Hematopoietic multipotent progenitor cell (in vitro differentiated cells): ENCODE data around the gene DNAJC30. TPM values are rescaled to one million over a fixed set of nuclear protein-coding genes. Genes with fewer than 3 reads are reported as not detected.

Source experiments
- DNase-seq, 3 donors: peaks; one replicate each; pipeline ENCODE4 v3.0.0-alpha.2; 2011 to 2015; ENCODE audit warnings: low read depth in 2 of 3, low spot score in 2 of 3
- small RNA-seq: library from RNA; depleted of rRNA; stranded (forward); fragments of <200 nt; gene quantifications from one replicate; pipeline ENCODE3, GENCODE V24; 2012
- total RNA-seq: library from RNA; depleted of rRNA; stranded (reverse); fragments of >200 nt; gene quantifications from one replicate; pipeline ENCODE4 v1.2.3, GENCODE V29; 2012

DNAJC30 gene
- total RNA-seq, 1 donor = 4.8 TPM

- no peak for DNase-seq
Measured at GRCh38 chr7:73650524-73650923, 32.7 kb downstream of the DNAJC30 start.

- DNase-seq = no peak
Measured at GRCh38 chr7:73649576-73649975, 33.7 kb downstream of the DNAJC30 start.

DNA sequence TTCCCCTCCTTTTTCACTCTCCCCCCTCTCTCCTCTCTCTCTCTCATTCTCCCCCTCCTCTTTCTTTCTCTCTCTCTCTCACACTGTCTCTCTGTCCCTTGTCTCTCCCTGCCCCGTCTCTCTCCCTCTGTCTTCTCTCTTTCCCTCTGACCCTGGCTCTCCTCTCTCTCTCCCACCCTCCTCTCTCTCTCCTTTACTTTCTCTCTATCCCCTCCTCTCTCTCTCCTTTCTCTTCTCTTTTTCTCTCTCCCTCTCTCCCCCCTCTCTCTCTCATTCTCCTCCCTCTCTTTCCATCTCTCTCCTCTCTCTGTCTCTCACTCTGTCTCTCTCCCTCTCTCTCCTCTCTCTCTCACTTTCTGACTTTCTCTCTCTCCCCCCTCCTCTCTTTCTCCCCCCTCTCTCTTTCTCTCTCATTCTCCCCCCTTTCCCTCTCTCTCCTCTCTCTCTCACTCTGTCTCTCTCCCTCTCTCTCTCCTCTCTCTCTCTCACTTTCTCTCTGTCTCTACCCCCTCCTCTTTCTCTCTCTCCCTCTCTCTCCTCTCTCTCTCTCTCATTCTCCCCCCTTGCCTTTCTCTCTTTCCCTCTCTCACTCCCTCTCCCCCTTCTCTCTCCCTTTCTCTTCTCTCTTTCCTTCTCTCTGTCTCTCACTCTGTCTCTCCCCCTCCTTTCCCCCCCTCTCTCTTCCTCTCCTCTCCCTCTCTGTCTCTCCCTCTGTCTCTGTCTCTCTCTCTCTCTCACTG is 34.5 kb downstream of the DNAJC30 start:
- no peak for DNase-seq

DNA sequence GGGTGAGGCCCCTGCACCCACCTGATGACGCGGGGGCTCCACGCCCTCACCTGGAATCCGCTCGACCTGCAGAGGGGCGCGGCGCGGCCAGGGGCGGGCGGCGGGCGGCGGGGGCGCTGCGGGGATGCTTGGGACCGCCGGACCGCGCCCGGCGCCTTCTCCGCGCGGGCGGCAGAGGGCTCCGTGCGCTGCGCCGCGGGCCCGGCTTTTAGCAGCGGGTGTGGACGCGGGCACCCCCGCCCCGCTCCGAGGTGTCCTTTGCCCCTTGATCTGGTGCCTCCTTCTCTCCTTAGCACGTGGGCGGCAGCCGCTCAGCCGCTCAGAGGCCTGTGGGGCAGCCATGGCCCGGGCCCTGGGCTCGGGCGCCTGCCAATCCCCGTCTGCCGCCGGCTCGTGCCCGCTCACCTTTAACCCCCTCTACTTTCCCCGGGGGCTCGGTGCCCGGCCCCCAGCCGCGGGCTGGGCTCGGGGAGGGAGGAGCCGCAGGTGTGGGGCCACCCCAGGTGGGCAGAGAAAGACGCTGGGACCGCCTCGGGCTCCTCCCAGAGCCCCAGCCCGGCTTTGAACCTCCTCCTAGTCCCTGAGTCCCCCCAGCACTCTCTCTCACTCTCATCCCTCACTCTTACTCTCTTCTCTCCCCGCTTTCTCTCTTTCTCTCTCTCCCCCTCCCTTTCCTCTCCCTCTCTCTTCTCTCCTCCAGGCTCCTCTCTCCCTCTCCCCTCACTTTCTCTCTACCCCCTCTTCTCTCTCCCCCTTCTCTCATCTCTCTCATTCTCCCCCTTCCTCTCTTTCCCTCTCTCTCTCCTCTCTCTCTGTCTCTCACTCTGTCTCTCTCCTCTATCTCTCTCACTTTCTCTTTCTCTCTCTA is 35.3 kb downstream of the DNAJC30 start:
- DNase-seq = peak in 1 of 3 donors; percentile 25

GRCh38 chr7:73646785-73647724 is 36.2 kb downstream of the DNAJC30 start:
- no peak for DNase-seq

DNA sequence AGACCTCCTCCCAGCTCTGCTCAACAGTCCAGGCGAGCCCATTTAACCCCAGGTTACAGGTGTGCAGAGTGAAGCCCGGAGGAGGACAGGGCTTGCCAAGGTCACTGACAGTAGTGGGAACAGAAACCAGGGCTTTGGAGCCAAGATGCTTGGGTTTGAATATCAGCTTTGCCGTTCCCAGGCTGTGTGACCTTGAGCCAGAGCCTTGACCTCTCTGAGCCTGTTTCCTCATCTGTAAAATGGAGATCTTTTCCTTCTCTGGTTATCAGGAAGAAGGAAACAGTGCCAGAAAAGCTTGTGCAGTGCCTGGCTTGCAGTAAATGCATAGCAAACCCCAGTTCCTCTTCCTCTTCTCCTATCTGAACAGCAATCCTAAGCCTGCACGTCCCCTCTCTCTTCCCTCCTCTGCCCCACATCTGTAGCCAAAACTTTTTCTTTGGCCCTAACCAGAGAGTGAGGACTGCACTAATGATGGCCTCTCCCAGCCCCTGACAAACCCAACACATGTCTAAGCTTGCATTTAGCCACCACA is 37.5 kb downstream of the DNAJC30 start:
- DNase-seq = no peak

DNA sequence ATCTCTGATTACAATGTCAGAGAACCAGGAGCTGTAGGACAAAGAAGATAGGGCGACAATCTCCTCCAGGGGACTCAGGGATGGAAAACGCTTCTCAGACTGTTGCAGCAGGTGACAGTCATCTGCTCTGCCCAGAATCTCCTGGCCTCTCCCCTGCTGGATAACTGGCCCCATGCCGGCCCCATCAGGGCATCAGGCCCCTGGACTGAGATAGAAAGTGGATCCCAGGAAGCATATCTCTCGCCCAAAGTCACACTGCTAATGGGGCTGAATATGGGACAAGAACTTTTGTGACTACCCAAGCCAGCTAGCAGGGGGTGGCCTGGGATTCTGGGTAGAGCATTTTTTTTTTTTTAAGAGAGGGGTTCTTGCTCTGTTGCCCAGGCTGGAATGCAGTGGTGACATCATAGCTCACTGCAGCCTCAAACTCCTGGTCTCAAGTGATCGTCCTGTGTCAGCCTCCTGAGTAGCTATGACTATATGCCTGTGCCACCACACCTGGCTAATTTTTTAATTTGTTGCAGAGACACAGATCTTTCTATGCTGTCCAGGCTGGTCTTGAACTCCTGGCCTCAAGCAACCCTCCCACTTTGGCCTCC is 38.5 kb downstream of the DNAJC30 start:
- no peak for DNase-seq

- DNase-seq = no peak
Measured at GRCh38 chr7:73642834-73643233, 40.4 kb downstream of the DNAJC30 start.

DNA sequence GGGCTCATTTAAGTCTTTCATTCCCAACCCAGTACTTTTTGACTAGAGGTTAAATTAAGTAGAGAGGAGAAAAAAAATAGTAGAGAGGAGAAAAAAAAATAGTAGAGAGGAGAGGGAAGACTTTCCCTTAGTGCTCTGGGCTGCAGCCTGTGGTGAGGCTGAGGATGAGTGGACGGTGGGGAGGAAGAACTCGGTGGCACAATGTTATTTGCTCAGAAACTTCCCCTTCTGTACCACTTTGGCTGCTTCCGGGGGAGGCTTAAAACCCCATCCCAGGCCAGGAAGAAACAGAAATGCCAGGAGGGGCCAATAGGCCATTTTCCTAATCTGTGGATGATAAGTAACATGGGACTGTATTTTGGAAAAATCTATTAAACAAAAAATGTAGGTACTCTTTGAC is 44.3 kb downstream of the DNAJC30 start:
- DNase-seq = no peak

GRCh38 chr7:73635428-73636200 is 47.6 kb downstream of the DNAJC30 start:
- no peak for DNase-seq

DNA sequence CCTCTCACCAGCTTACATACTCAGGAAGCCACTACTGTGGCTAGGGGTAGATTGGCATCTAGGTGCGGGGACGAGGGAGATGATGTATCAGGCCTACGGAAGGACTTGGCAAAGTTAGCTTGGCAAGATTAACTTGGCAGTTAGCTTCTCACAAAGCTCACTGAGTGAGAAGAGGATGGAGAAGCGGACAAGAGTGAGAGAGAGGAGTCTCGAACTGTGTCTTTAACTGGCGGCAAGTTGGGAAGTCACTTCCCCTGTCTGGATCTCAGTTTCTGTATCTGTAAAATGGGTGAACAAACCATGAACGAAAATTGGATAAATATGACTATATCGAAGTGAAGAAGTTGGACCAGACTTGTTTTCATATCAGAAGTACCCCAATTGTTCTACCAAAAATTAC is 49.4 kb downstream of the DNAJC30 start:
- DNase-seq = no peak

DNA sequence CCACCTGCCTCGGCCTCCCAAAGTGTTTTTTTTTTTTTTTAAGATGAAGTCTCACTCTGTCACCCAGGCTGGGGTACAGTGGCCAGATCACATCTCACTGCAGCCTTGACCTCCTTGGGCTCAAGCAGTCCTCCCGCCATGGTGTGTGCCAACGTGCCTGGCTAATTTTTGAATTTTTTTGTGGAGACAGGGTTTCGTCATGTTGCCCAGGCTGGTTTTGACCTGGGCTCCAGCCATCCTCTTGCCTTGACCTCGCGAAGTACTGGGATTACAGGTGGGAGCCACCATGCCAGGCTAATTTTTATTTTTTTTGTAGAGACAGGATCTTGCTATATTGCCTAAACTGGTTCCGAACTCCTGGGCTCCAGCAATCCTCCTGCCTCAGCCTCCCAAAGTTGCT is 49.9 kb downstream of the DNAJC30 start:
- DNase-seq = no peak

- DNase-seq = no peak
Measured at GRCh38 chr7:73631558-73631957, 51.7 kb downstream of the DNAJC30 start.

Small RNA genes within 50 kb of the gene (small RNA-seq; reads per million reads assigned to genes)
- gene MIR4284 (not detected), gene RN7SL265P (not detected)

Other genes starting within 250 kb of the DNAJC30 start
- gene FZD9, start 249.7 kb downstream of the DNAJC30 start, total RNA-seq = 0.54 TPM
- 22.9 TPM for gene BAZ1B, start 161.2 kb downstream of the DNAJC30 start, total RNA-seq
- gene BCL7B, start 125.8 kb downstream of the DNAJC30 start, total RNA-seq = 16.4 TPM
- 51.2 TPM for gene TBL2, start 104.9 kb downstream of the DNAJC30 start, total RNA-seq
- gene MLXIPL, start 58.9 kb downstream of the DNAJC30 start, total RNA-seq = not detected
- not detected for gene VPS37D, start 15.6 kb downstream of the DNAJC30 start, total RNA-seq
- 20.2 TPM for gene BUD23, start 144 bp upstream of the DNAJC30 start, total RNA-seq
- 0.27 TPM for gene STX1A, start 36.2 kb upstream of the DNAJC30 start, total RNA-seq
- gene ABHD11, start 55.3 kb upstream of the DNAJC30 start, total RNA-seq = 11.3 TPM
- gene CLDN3, start 86.8 kb upstream of the DNAJC30 start, total RNA-seq = not detected
- under 0.01 TPM for gene CLDN4, start 147.5 kb upstream of the DNAJC30 start, total RNA-seq
- gene METTL27, start 159.1 kb upstream of the DNAJC30 start, total RNA-seq = 0.27 TPM
- gene TMEM270, start 177.7 kb upstream of the DNAJC30 start, total RNA-seq = not detected